OCI-LY3 (cell line): ENCODE measurements around the gene RPS19BP1.

ENCODE experiments used
- H2AFZ ChIP-seq: fragments of 200-600, 300-600 bp; shearing (Covaris generic); 2 replicates; pipeline ENCODE4 v1.6.0; 2014; ENCODE audit warnings: antibody characterized with exemption, low read depth, low read length
- H3K27ac ChIP-seq: fragments of 200-600, 300-600 bp; sonication (generic); 2 replicates; pipeline ENCODE4 v1.5.1; 2014; ENCODE audit warnings: mild to moderate bottlenecking, low read length, moderate library complexity, mixed read lengths
- H3K27me3 ChIP-seq: fragments of 200-600, 300-600 bp; sonication (generic); 2 replicates; pipeline ENCODE4 v1.6.1; 2014; ENCODE audit warnings: low read depth, low read length, mixed read lengths
- H3K36me3 ChIP-seq: fragments of 200-600, 300-600 bp; sonication (generic); replicated peaks from 2 replicates; pipeline ENCODE3; 2014; ENCODE audit warnings: low read depth, low read length, mixed read lengths
- H3K4me1 ChIP-seq: fragments of 300-600, 200-600 bp; sonication (generic); 2 replicates; pipeline ENCODE4 v1.6.1; 2014; ENCODE audit warnings: low read length, mixed read lengths
- H3K4me2 ChIP-seq: fragments of 200-600, 300-600 bp; sonication (generic); 2 replicates; pipeline ENCODE4 v1.6.1; 2014; ENCODE audit warnings: low read length, mixed read lengths
- H3K4me3 ChIP-seq: fragments of 300-600, 200-600 bp; sonication (generic); 2 replicates; pipeline ENCODE4 v1.5.1; 2014; ENCODE audit warnings: antibody characterized with exemption, mild to moderate bottlenecking, low read length, moderate library complexity
- H3K79me2 ChIP-seq: fragments of 300-600, 200-600 bp; shearing (Covaris generic); 2 replicates; pipeline ENCODE4 v1.6.1; 2014; ENCODE audit warnings: mild to moderate bottlenecking, low read length, mixed read lengths
- H3K9ac ChIP-seq: fragments of 300-600, 200-600 bp; shearing (Covaris generic); 2 replicates; pipeline ENCODE4 v1.6.0; 2014; ENCODE audit warnings: mild to moderate bottlenecking, low read length, moderate library complexity
- H3K9me3 ChIP-seq: fragments of 200-600, 300-600 bp; shearing (Covaris generic); 2 replicates; pipeline ENCODE4 v1.6.1; 2014; ENCODE audit warnings: low read length, mixed read lengths; ENCODE audit not compliant: insufficient read depth
- H4K20me1 ChIP-seq: fragments of 200-600, 300-600 bp; sonication (generic); 2 replicates; pipeline ENCODE4 v1.6.1; 2016; ENCODE audit warnings: low read length, mixed read lengths; ENCODE audit not compliant: insufficient read depth
- CTCF ChIP-seq: fragments of 200-600, 300-600 bp; sonication (generic); IDR thresholded peaks from 2 replicates; pipeline ENCODE4 v1.5.1; 2014; ENCODE audit warnings: antibody characterized with exemption, low read length, low read depth
- EZH2phosphoT487 ChIP-seq: fragments of 200-600 bp; shearing (Covaris generic); IDR thresholded peaks from 2 replicates; pipeline ENCODE4 v1.6.1; 2018; ENCODE audit warnings: antibody characterized with exemption, mixed run types, low read depth

RPS19BP1 gene

GRCh38 chr22:39535831-39536449 is 3.4 kb upstream of the RPS19BP1 start:
- Histone ChIP-seq H3K4me3 (no peak overlapping the region), H3K36me3 (peaks cover 6% of the 10 kb centered on the region), H3K79me2 (peaks cover 16% of the 10 kb centered on the region), H3K4me2 (no peak overlapping the region), H3K27me3 (no peaks in the 10 kb centered on the region), H2AFZ (no peak overlapping the region), H3K4me1 (peaks cover 28% of the 10 kb centered on the region), H4K20me1 (no peaks in the 10 kb centered on the region), H3K27ac (no peak overlapping the region), H3K9ac (no peak overlapping the region), H3K9me3 (no peaks in the 10 kb centered on the region)
- TF ChIP-seq CTCF, result no peak

DNA sequence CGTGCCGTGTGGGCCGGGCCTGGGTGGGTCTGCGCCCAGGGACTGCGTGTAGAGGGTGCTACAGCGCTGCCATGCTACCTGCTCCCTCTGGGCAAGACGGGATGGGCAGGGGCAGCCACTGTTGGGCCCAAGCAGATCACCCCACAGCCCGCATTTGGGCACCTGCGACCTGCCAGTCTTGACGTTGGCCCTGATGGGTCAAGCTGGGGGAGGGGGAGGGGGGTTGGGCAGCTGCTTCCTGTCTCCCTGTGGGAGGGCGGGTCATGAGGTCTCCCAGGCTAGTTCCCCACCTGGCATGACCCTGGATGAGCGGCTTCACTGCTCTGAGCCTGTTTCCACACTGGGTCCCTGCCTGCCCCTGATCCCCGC is 2.8 kb upstream of the RPS19BP1 start:
- H3K27me3 ChIP-seq, result no peaks in the 10 kb centered on the region
- no peaks in the 10 kb centered on the region for H3K9me3 ChIP-seq
- peaks cover 22% of the 10 kb centered on the region for H3K79me2 ChIP-seq
- peak overlapping the region; percentile 88 for H3K4me2 ChIP-seq
- H4K20me1 ChIP-seq, result no peaks in the 10 kb centered on the region
- TF ChIP-seq EZH2phosphoT487 (no peak), CTCF (no peak)
- H3K27ac ChIP-seq, result no peak overlapping the region
- peaks cover 34% of the 10 kb centered on the region for H3K4me1 ChIP-seq
- H3K4me3 ChIP-seq, result peak overlapping the region; percentile 75
- H3K36me3 ChIP-seq, result peaks cover 11% of the 10 kb centered on the region
- H2AFZ ChIP-seq, result peak overlapping the region; percentile 99
- H3K9ac ChIP-seq, result peak overlapping the region; percentile 44; the same call in 1 of the 2 replicates

DNA sequence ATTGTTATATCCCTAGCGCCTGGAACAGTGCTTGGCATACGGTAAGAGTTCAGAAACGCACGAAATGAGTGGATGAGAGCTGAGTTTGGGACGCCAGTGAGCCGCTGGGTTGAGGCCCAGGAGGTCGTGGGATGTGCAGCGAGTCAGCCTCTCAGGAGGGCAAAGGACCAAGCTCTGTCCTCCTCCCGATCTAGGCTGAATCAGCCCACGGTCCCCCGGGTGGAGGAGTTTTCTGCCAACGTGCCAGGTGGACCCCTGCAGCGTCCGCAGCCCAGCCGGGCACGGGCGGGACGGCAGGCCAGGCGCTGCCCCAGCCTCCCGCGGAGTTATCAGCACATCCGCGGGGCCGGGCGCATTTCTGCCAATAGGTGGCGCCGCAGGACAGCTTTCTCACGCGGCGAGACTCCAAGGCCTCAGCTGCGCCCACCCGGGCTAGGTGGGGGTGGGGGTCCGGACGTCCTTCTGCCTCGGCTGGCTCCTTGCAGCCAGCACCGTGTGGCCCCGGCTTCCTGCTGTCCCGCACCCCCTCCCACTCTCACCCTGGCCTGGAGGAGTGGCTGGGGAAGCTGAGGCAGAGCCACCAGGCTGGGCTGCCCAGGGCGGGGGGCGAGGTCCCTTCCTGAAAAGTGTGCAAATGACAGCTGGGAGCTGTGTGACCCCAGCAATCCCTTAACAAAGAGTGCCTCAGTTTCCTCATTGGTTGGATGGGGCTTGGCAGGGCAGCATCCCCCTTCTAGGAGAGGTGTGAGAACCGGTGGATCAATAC is 2.2 kb upstream of the RPS19BP1 start:
- Histone ChIP-seq H3K4me1 (peaks cover 40% of the 10 kb centered on the region), H3K36me3 (peaks cover 17% of the 10 kb centered on the region), H3K4me3 (peak overlapping the region; percentile 75), H4K20me1 (no peaks in the 10 kb centered on the region), H3K9ac (peak overlapping the region; percentile 44), H3K4me2 (peak overlapping the region; percentile 88), H3K27me3 (no peaks in the 10 kb centered on the region), H3K79me2 (peaks cover 28% of the 10 kb centered on the region), H2AFZ (peak overlapping the region; percentile 99), H3K9me3 (no peaks in the 10 kb centered on the region), H3K27ac (peak overlapping the region; percentile 5; the same call in 1 of the 2 replicates)
- TF ChIP-seq CTCF, result peak; percentile 98
- no peak for TF ChIP-seq EZH2phosphoT487

DNA sequence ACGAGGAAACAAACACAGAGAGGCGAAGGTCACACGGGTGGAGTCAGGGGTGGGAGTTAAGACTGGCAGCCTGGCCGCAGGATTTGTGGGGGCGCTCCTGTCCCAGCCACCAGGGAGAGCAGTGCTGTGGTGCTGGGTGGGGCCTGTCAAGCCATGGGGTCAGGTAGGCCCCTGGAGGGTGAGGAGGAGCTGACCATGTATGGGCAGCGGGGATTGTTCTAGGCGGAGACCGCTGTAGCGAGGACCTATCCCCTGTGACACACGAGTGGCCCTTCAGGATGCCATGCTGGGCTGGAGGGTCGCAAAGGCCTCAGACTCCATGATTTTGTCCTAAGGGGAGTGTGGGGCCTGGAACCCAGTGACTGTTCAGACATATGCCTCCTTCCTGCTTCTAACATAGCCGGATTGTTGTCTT is 1.6 kb upstream of the RPS19BP1 start:
- no peaks in the 10 kb centered on the region for H3K27me3 ChIP-seq
- no peaks in the 10 kb centered on the region for H4K20me1 ChIP-seq
- peak overlapping the region; percentile 88 for H3K4me2 ChIP-seq
- H3K36me3 ChIP-seq, result peaks cover 22% of the 10 kb centered on the region
- peak overlapping the region; percentile 5; the same call in 1 of the 2 replicates for H3K27ac ChIP-seq
- H3K79me2 ChIP-seq, result peaks cover 33% of the 10 kb centered on the region
- H3K4me3 ChIP-seq, result peak overlapping the region; percentile 75
- peak overlapping the region; percentile 99 for H2AFZ ChIP-seq
- TF ChIP-seq CTCF (no peak), EZH2phosphoT487 (no peak)
- H3K9ac ChIP-seq, result peak overlapping the region; percentile 44
- no peaks in the 10 kb centered on the region for H3K9me3 ChIP-seq
- peaks cover 45% of the 10 kb centered on the region for H3K4me1 ChIP-seq
